ENCODE results near the gene RAB19. TPM values are rescaled to one million over a fixed set of nuclear protein-coding genes. Genes with fewer than 3 reads are reported as not detected.

Gene RAB19
- total and polyA plus RNA-seq, 2 of the 8 experiments (the other 6 are each of a cell fraction or from before 2014, with no cell fraction given): 9.8 to 11.0 TPM

DNA sequence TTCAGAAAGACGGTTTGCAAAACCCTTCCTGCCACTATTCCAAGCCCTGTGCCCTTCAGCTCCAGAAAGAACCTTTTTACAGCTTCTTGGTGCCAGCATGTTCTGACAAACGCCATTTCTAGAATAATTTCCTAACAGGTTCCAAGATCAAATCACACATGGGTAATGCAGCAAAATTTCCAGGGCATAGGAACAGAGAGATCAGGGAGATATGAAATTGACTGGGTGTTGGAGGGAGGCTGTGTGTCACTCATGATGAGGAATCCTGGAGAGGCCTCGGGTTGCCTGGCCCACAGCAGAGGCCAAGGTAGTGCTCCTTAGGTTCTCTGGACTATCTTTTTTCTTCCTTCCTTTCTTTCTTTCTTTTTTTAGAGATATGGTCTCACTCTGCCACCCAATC lies 29.5 kb downstream of the RAB19 start (continued):
- TF ChIP-seq KDM1A (IDR thresholded peaks at IDR 0.05; ENCODE audit: borderline replicate concordance, low read length) (no peak), SIN3A (conservative IDR thresholded peaks at IDR 0.05 in 1 of 2, IDR thresholded peaks at IDR 0.05 in 1 of 2; ENCODE audit: low read depth in 1 of 2, low read length in 2 of 2) (no peak)

Data from H1 (cell line).